Measurements from ENCODE around the gene PCSK4. TPM values are rescaled to one million over a fixed set of nuclear protein-coding genes. Genes with fewer than 3 reads are reported as not detected.

Gene PCSK4
- total and polyA plus RNA-seq, 9 donors: 0.83 to 9.4 (median 1.9) TPM; not detected in 1

- Histone ChIP-seq H3K4me3 (no peak overlapping the region), H3K4me1 (ENCODE audit: insufficient read depth) (no peaks in the 10 kb centered on the region), H3K27me3 (peaks cover 5% of the 10 kb centered on the region), H3K36me3 (no peaks in the 10 kb centered on the region), H3K9me3 (no peaks in the 10 kb centered on the region), H3K27ac (no peak overlapping the region)
- intact Hi-C loops (cut with DNase I): no loop called here
- DNase-seq: no peak
- WGBS, 3 donors: 80 to 91% (median 91%) methylated on average over 4 of the region's 4 CpGs
- TF ChIP-seq, protein P1, sequence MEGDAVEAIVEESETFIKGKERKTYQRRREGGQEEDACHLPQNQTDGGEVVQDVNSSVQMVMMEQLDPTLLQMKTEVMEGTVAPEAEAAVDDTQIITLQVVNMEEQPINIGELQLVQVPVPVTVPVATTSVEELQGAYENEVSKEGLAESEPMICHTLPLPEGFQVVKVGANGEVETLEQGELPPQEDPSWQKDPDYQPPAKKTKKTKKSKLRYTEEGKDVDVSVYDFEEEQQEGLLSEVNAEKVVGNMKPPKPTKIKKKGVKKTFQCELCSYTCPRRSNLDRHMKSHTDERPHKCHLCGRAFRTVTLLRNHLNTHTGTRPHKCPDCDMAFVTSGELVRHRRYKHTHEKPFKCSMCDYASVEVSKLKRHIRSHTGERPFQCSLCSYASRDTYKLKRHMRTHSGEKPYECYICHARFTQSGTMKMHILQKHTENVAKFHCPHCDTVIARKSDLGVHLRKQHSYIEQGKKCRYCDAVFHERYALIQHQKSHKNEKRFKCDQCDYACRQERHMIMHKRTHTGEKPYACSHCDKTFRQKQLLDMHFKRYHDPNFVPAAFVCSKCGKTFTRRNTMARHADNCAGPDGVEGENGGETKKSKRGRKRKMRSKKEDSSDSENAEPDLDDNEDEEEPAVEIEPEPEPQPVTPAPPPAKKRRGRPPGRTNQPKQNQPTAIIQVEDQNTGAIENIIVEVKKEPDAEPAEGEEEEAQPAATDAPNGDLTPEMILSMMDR (IDR thresholded peaks at IDR 0.05): no peak
- no peak for TF ChIP-seq EP300 (IDR thresholded peaks at IDR 0.05)
- no peak for TF ChIP-seq POLR2A (IDR thresholded peaks at IDR 0.05)
Observed at GRCh38 chr19:1518471-1518870, 28.3 kb upstream of the PCSK4 start.

DNA sequence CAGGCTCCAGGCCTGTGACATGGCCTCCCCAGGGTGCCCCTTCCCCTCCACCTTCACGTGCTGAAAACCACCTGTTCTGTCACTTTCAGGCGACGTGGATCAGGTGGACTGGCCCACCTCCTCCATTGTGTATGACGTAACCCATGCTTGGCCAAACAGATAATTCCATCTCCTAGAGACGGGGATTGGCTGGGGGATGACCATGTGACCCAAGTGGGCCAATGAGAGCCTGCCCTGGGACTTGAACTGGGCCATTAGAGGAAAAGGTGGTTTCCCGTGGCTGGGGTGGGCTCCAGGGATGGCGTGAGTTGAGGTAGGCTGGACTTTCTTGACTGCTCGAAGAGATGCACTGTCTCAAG lies 26.2 kb upstream of the PCSK4 start:
- Histone ChIP-seq H3K36me3 (no peaks in the 10 kb centered on the region), H3K4me3 (no peak overlapping the region), H3K9me3 (no peaks in the 10 kb centered on the region), H3K27ac (no peak overlapping the region), H3K27me3 (peaks cover 5% of the 10 kb centered on the region), H3K4me1 (ENCODE audit: insufficient read depth) (no peaks in the 10 kb centered on the region)
- WGBS, 3 donors: 64 to 75% (median 70%) methylated on average over 8 of the region's 8 CpGs
- TF ChIP-seq, protein P1 (IDR thresholded peaks at IDR 0.05): no peak
- no peak for TF ChIP-seq POLR2A (IDR thresholded peaks at IDR 0.05)
- TF ChIP-seq EP300 (IDR thresholded peaks at IDR 0.05): no peak
- intact Hi-C loops (cut with DNase I): no loop called here
- no peak for DNase-seq

DNA sequence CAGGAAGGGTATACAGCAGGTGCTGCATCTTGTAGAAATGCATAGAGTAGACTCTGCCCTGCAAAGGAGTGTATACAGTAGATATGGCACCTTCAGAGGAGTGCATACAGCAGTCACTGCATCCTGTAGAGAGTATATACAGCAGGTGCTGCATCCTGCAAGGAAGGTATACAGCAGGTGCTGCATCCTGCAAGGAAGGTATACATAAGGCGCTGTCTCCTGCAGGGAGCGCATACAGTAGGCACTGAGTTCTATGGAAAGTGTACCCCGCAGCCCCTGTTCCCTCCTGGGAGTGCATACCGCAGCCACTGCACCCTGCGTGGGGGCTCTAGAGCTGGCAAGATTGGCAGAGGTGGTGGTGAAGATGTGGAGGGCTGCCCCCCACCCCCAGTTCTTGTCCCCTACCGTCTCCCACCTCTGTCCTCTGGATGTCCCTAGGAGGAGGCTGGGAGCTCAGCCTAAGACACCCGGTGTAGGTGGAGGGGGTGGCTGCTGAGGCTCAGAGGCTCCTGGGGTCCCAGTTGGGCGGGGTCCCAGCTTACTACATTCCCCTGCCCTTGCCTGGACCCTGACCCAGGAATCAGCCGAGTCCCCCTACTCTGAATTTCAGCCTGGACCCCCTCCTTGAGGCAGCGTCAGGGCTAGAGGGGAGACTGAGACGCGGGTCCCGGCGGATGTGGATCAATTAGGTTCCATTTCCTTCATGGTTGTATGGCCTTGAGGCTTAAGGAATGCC lies 25.0 kb upstream of the PCSK4 start:
- DNase-seq: no peak
- TF ChIP-seq, protein P1 (IDR thresholded peaks at IDR 0.05): no peak
- TF ChIP-seq POLR2A (IDR thresholded peaks at IDR 0.05): no peak
- intact Hi-C loops (cut with DNase I): no loop called here
- Histone ChIP-seq H3K36me3 (no peaks in the 10 kb centered on the region), H3K27me3 (peaks cover 5% of the 10 kb centered on the region), H3K27ac (no peak overlapping the region), H3K4me1 (ENCODE audit: insufficient read depth) (no peaks in the 10 kb centered on the region), H3K4me3 (no peak overlapping the region), H3K9me3 (no peaks in the 10 kb centered on the region)
- 58 to 75% (median 69%) methylated on average over 14 of the region's 14 CpGs for WGBS, 3 donors

DNA sequence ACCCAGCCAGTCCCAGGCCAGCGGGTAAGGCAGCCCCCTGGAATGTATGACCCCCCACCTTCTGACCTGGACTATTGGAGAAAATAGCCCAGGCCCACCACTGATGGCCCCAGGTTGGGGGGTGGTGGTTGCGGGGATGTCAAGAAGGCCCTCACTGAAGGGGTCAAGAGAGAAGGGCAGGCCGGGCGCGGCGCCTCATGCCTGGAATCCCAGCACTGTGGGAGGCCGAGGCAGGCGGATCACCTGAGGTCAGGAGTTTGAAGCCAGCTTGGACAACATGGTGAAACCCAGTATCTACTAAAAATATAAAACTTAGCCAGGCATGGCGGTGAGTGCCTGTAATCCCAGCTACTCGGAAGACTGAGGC lies 24.1 kb upstream of the PCSK4 start:
- intact Hi-C loops (cut with DNase I): no loop called here
- Histone ChIP-seq H3K9me3 (no peaks in the 10 kb centered on the region), H3K4me3 (no peak overlapping the region), H3K27ac (no peak overlapping the region), H3K4me1 (ENCODE audit: insufficient read depth) (no peaks in the 10 kb centered on the region), H3K36me3 (no peaks in the 10 kb centered on the region), H3K27me3 (peaks cover 5% of the 10 kb centered on the region)
- TF ChIP-seq, protein P1 (IDR thresholded peaks at IDR 0.05): no peak
- no peak for TF ChIP-seq EP300 (IDR thresholded peaks at IDR 0.05)
- no peak for TF ChIP-seq POLR2A (IDR thresholded peaks at IDR 0.05)
- 47 to 84% (median 49%) methylated on average over 10 of the region's 10 CpGs for WGBS, 3 donors
- no peak for DNase-seq
